ENCODE data around the gene TENT5A.
A peak's percentile ranks its signal among the peaks of the same experiment; 100 is the strongest.

TENT5A gene

GRCh38 chr6:81770381-81770780, 17.9 kb upstream of the TENT5A start:
- no peak for DNase-seq (ENCODE audit: low read depth)

GRCh38 chr6:81769824-81770223, 17.3 kb upstream of the TENT5A start:
- DNase-seq (ENCODE audit: low read depth): no peak

- DNase-seq (ENCODE audit: low read depth): no peak
Observed at GRCh38 chr6:81768150-81768942, 15.9 kb upstream of the TENT5A start.

GRCh38 chr6:81767163-81767891, 14.8 kb upstream of the TENT5A start:
- DNase-seq (ENCODE audit: low read depth): no peak

- no peak for DNase-seq (ENCODE audit: low read depth)
Observed at GRCh38 chr6:81766482-81767069, 14.1 kb upstream of the TENT5A start.

- DNase-seq (ENCODE audit: low read depth): no peak
Observed at GRCh38 chr6:81764531-81764930, 12.1 kb upstream of the TENT5A start.

GRCh38 chr6:81763968-81764367, 11.5 kb upstream of the TENT5A start:
- DNase-seq (ENCODE audit: low read depth): no peak

- no peak for DNase-seq (ENCODE audit: low read depth)
Observed at GRCh38 chr6:81763051-81763450, 10.6 kb upstream of the TENT5A start.

- DNase-seq (ENCODE audit: low read depth): no peak
Observed at GRCh38 chr6:81762606-81763005, 10.1 kb upstream of the TENT5A start.

- DNase-seq (ENCODE audit: low read depth): no peak
Observed at GRCh38 chr6:81762132-81762531, 9.7 kb upstream of the TENT5A start.

- DNase-seq (ENCODE audit: low read depth): no peak
Observed at GRCh38 chr6:81761197-81761596, 8.7 kb upstream of the TENT5A start.

GRCh38 chr6:81759782-81760181, 7.3 kb upstream of the TENT5A start:
- DNase-seq (ENCODE audit: low read depth): no peak

- no peak for DNase-seq (ENCODE audit: low read depth)
Observed at GRCh38 chr6:81758221-81758620, 5.7 kb upstream of the TENT5A start.

GRCh38 chr6:81756690-81757089, 4.2 kb upstream of the TENT5A start:
- no peak for DNase-seq (ENCODE audit: low read depth)

- DNase-seq (ENCODE audit: low read depth): no peak
Observed at GRCh38 chr6:81755551-81755950, 3.1 kb upstream of the TENT5A start.

- DNase-seq (ENCODE audit: low read depth): no peak
Observed at GRCh38 chr6:81754906-81755305, 2.4 kb upstream of the TENT5A start.

GRCh38 chr6:81753711-81754577, 1.5 kb upstream of the TENT5A start:
- DNase-seq (ENCODE audit: low read depth): peak; percentile 80

GRCh38 chr6:81752921-81753710, 635 bp upstream of the TENT5A start:
- peak; percentile 62 for DNase-seq (ENCODE audit: low read depth)

GRCh38 chr6:81751388-81752083, 945 bp downstream of the TENT5A start:
- peak; percentile 15 for DNase-seq (ENCODE audit: low read depth)

GRCh38 chr6:81750681-81751387, 1.6 kb downstream of the TENT5A start:
- no peak for DNase-seq (ENCODE audit: low read depth)

Data from stimulated activated CD8-positive, alpha-beta memory T cell treated with anti-CD3 and anti-CD28 coated beads, Interleukin-12 subunit alpha, Interleukin-12 subunit beta, amount 100 ng/mL, for 4 hours (primary cell).